ENCODE results near the gene RBM28. TPM values are rescaled to one million over a fixed set of nuclear protein-coding genes. Genes with fewer than 3 reads are reported as not detected.

The RBM28 gene
- total RNA-seq, 4 donors from 2014 or later, result 19.1 to 142 (median 24.2) TPM

GRCh38 chr7:128384726-128385125 is 41.0 kb upstream of the RBM28 start:
- no peak overlapping the region for H3K4me3 ChIP-seq
- DNase-seq, result no peak
- H3K36me3 ChIP-seq, result no peaks in the 10 kb centered on the region
- no peak overlapping the region for H3K27ac ChIP-seq
- no peak for TF ChIP-seq POLR2A (IDR thresholded peaks at IDR 0.05)
- no peak for TF ChIP-seq CTCF (IDR thresholded peaks at IDR 0.05)
- no peaks in the 10 kb centered on the region for H3K4me1 ChIP-seq
- H3K9me3 ChIP-seq, result no peaks in the 10 kb centered on the region
- H3K27me3 ChIP-seq, result no peaks in the 10 kb centered on the region

- Histone ChIP-seq H3K9me3 (no peaks in the 10 kb centered on the region), H3K27me3 (no peaks in the 10 kb centered on the region), H3K4me1 (no peaks in the 10 kb centered on the region), H3K4me3 (no peak overlapping the region), H3K36me3 (no peaks in the 10 kb centered on the region), H3K27ac (no peak overlapping the region)
- no peak for DNase-seq
- TF ChIP-seq POLR2A (IDR thresholded peaks at IDR 0.05), result no peak
- TF ChIP-seq CTCF (IDR thresholded peaks at IDR 0.05), result no peak
Observed at GRCh38 chr7:128383776-128384175, 40.1 kb upstream of the RBM28 start.

- no peak for DNase-seq
- no peak overlapping the region for H3K27ac ChIP-seq
- H3K36me3 ChIP-seq, result no peaks in the 10 kb centered on the region
- H3K4me3 ChIP-seq, result no peak overlapping the region
- no peaks in the 10 kb centered on the region for H3K4me1 ChIP-seq
- no peaks in the 10 kb centered on the region for H3K27me3 ChIP-seq
- no peaks in the 10 kb centered on the region for H3K9me3 ChIP-seq
- TF ChIP-seq CTCF (IDR thresholded peaks at IDR 0.05), result peak in 1 of 6 experiments; percentile 23
- no peak for TF ChIP-seq POLR2A (IDR thresholded peaks at IDR 0.05)
Observed at GRCh38 chr7:128381161-128381821, 37.6 kb upstream of the RBM28 start.

GRCh38 chr7:128380483-128381106 is 36.9 kb upstream of the RBM28 start:
- Histone ChIP-seq H3K36me3 (no peaks in the 10 kb centered on the region), H3K9me3 (no peaks in the 10 kb centered on the region), H3K27ac (no peak overlapping the region), H3K4me1 (no peaks in the 10 kb centered on the region), H3K4me3 (no peak overlapping the region), H3K27me3 (no peaks in the 10 kb centered on the region)
- no peak for DNase-seq
- TF ChIP-seq POLR2A (IDR thresholded peaks at IDR 0.05), result no peak

GRCh38 chr7:128379900-128380479 is 36.3 kb upstream of the RBM28 start:
- Histone ChIP-seq H3K27me3 (no peaks in the 10 kb centered on the region), H3K36me3 (no peaks in the 10 kb centered on the region), H3K4me1 (no peaks in the 10 kb centered on the region), H3K27ac (no peak overlapping the region), H3K4me3 (no peak overlapping the region), H3K9me3 (no peaks in the 10 kb centered on the region)
- DNase-seq, result no peak
- no peak for TF ChIP-seq CTCF (IDR thresholded peaks at IDR 0.05)
- no peak for TF ChIP-seq POLR2A (IDR thresholded peaks at IDR 0.05)

GRCh38 chr7:128378637-128379036 is 34.9 kb upstream of the RBM28 start:
- Histone ChIP-seq H3K4me3 (no peak overlapping the region), H3K36me3 (no peaks in the 10 kb centered on the region), H3K27me3 (no peaks in the 10 kb centered on the region), H3K27ac (no peak overlapping the region), H3K9me3 (no peaks in the 10 kb centered on the region), H3K4me1 (no peaks in the 10 kb centered on the region)
- TF ChIP-seq POLR2A (IDR thresholded peaks at IDR 0.05) (no peak), CTCF (IDR thresholded peaks at IDR 0.05) (no peak)
- DNase-seq, result no peak
